HL-60 (cell line): ENCODE measurements around the gene TCEA2.

ENCODE experiments used
- DNase-seq, 2 experiments: peaks; one replicate each; pipeline ENCODE4 v3.0.0-alpha.2; 2010 to 2020; ENCODE audit warnings: low read depth in 1 of 2, low spot score in 1 of 2
- H3K27ac ChIP-seq: fragments of 250-450 bp; sonication (Bioruptor Pico); replicated peaks from 2 replicates; pipeline ENCODE4 v1.5.1; 2020; ENCODE audit warnings: mild to moderate bottlenecking, moderate library complexity
- H3K27me3 ChIP-seq: fragments of 250-450 bp; sonication (Bioruptor Pico); 2 replicates; pipeline ENCODE4 v1.5.1; 2021; ENCODE audit warnings: mild to moderate bottlenecking, moderate library complexity; ENCODE audit not compliant: insufficient read depth, poor library complexity, severe bottlenecking
- H3K4me3 ChIP-seq: replicated peaks from 2 replicates; pipeline ENCODE4 v1.5.1; 2011; ENCODE audit warnings: mild to moderate bottlenecking, control low read depth, low read length; ENCODE audit not compliant: insufficient read depth
- GABPA ChIP-seq: IDR thresholded peaks from 2 replicates; pipeline ENCODE4 v1.6.1; 2012; ENCODE audit warnings: low read depth
- POLR2AphosphoS5 ChIP-seq: IDR thresholded peaks from 2 replicates; pipeline ENCODE4 v1.6.1; 2012; ENCODE audit warnings: low read depth
- SPI1 ChIP-seq: IDR thresholded peaks from 2 replicates; pipeline ENCODE4 v1.6.1; 2012; ENCODE audit warnings: low read depth, mild to moderate bottlenecking, borderline replicate concordance
- TF ChIP-seq, protein P1 (sequence below): IDR thresholded peaks from one replicate; pipeline ENCODE4 v1.5.1; 2011; ENCODE audit warnings: low read length, control low read depth, inconsistent platforms; ENCODE audit not compliant: insufficient read depth
- TF ChIP-seq, protein P2 (sequence below): IDR thresholded peaks from 2 replicates; pipeline ENCODE4 v1.6.1; 2012; ENCODE audit warnings: low read depth; ENCODE audit not compliant: insufficient replicate concordance

The TCEA2 gene

DNA sequence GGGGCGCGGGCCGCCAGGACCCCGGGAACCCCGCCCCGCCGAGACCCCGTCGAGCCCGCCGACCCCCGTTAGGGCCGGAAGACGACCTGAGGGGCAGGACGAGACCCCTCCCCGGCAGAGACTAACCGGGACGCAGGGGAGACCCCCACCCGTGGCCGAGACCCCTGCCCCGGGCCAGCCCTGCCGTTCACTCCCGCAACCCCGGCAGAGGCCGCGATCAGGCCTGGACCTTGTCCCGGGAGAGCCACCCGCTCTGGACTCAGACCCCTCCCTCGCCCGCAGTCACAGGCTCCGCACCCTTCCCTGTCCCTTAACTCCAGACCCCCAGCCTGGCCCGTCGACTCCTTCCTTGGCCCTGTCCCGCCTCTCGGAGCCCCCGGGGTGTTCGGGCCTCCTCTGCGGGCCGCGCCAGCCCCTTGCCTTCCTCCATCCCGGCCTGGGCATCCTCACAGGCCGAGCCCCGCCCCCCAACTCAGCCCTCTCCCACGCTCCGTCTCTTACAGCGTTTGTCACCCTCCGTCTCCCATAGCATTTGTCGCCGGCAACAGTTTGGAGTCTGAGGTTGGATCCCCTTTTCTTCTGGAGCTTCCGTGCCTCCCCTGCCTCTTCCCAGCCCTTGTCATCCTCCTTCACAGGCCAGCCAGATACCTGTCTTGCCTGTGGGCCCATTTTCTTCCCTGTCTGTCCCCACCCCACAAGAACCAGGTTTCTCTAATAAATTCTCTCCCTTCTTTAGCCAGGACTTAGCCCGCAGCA, 569 bp downstream of the TCEA2 start:
- H3K4me3 ChIP-seq: peak overlapping the region; percentile 90
- no peak for DNase-seq
- H3K27me3 ChIP-seq: no peaks in the 10 kb centered on the region
- no peak for TF ChIP-seq GABPA
- TF ChIP-seq, protein P1, sequence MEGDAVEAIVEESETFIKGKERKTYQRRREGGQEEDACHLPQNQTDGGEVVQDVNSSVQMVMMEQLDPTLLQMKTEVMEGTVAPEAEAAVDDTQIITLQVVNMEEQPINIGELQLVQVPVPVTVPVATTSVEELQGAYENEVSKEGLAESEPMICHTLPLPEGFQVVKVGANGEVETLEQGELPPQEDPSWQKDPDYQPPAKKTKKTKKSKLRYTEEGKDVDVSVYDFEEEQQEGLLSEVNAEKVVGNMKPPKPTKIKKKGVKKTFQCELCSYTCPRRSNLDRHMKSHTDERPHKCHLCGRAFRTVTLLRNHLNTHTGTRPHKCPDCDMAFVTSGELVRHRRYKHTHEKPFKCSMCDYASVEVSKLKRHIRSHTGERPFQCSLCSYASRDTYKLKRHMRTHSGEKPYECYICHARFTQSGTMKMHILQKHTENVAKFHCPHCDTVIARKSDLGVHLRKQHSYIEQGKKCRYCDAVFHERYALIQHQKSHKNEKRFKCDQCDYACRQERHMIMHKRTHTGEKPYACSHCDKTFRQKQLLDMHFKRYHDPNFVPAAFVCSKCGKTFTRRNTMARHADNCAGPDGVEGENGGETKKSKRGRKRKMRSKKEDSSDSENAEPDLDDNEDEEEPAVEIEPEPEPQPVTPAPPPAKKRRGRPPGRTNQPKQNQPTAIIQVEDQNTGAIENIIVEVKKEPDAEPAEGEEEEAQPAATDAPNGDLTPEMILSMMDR: no peak
- no peak for TF ChIP-seq SPI1
- TF ChIP-seq, protein P2, sequence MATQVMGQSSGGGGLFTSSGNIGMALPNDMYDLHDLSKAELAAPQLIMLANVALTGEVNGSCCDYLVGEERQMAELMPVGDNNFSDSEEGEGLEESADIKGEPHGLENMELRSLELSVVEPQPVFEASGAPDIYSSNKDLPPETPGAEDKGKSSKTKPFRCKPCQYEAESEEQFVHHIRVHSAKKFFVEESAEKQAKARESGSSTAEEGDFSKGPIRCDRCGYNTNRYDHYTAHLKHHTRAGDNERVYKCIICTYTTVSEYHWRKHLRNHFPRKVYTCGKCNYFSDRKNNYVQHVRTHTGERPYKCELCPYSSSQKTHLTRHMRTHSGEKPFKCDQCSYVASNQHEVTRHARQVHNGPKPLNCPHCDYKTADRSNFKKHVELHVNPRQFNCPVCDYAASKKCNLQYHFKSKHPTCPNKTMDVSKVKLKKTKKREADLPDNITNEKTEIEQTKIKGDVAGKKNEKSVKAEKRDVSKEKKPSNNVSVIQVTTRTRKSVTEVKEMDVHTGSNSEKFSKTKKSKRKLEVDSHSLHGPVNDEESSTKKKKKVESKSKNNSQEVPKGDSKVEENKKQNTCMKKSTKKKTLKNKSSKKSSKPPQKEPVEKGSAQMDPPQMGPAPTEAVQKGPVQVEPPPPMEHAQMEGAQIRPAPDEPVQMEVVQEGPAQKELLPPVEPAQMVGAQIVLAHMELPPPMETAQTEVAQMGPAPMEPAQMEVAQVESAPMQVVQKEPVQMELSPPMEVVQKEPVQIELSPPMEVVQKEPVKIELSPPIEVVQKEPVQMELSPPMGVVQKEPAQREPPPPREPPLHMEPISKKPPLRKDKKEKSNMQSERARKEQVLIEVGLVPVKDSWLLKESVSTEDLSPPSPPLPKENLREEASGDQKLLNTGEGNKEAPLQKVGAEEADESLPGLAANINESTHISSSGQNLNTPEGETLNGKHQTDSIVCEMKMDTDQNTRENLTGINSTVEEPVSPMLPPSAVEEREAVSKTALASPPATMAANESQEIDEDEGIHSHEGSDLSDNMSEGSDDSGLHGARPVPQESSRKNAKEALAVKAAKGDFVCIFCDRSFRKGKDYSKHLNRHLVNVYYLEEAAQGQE: no peak
- no peak for TF ChIP-seq POLR2AphosphoS5
- peak overlapping the region; percentile 51 for H3K27ac ChIP-seq

GRCh38 chr20:64064145-64064698, 1.2 kb downstream of the TCEA2 start:
- no peak overlapping the region for H3K27ac ChIP-seq
- H3K27me3 ChIP-seq: no peaks in the 10 kb centered on the region
- no peak for DNase-seq
- no peak overlapping the region for H3K4me3 ChIP-seq
- TF ChIP-seq POLR2AphosphoS5: no peak
- TF ChIP-seq SPI1: no peak
- no peak for TF ChIP-seq GABPA
- TF ChIP-seq, protein P1: no peak
- TF ChIP-seq, protein P2: no peak

GRCh38 chr20:64065062-64065973, 2.3 kb downstream of the TCEA2 start:
- Histone ChIP-seq H3K27ac (no peak overlapping the region), H3K27me3 (no peaks in the 10 kb centered on the region), H3K4me3 (no peak overlapping the region)
- no peak for TF ChIP-seq GABPA
- TF ChIP-seq, protein P1: no peak
- TF ChIP-seq POLR2AphosphoS5: no peak
- TF ChIP-seq, protein P2: no peak
- TF ChIP-seq SPI1: no peak
- DNase-seq: no peak
